Left forelimb (tissue), 1 donor: ENCODE measurements around the gene RND2.
"Not testable (repeated sequence)": the region's sequence is repeated elsewhere in the genome, so short reads cannot be mapped to it uniquely, and the experiment has no call there.

Source experiments
- DNase-seq: peaks from one replicate; pipeline ENCODE4 v3.0.0-alpha.2; 2018; ENCODE audit warnings: low spot score

RND2 gene

GRCh38 chr17:43027091-43028032 is 2.3 kb downstream of the RND2 start:
- DNase-seq = no peak

- no peak for DNase-seq
Observed at GRCh38 chr17:43028221-43028861, 3.3 kb downstream of the RND2 start.

GRCh38 chr17:43030137-43030767 is 5.2 kb downstream of the RND2 start:
- DNase-seq = no peak

- DNase-seq = no peak
Observed at GRCh38 chr17:43031666-43032065, 6.6 kb downstream of the RND2 start.

- no peak for DNase-seq
Observed at GRCh38 chr17:43033948-43034881, 9.2 kb downstream of the RND2 start.

GRCh38 chr17:43034894-43035293 is 9.9 kb downstream of the RND2 start:
- no peak for DNase-seq

GRCh38 chr17:43039646-43040045 is 14.6 kb downstream of the RND2 start:
- DNase-seq = no peak

- DNase-seq = no peak
Observed at GRCh38 chr17:43040655-43041054, 15.6 kb downstream of the RND2 start.

- DNase-seq = no peak
Observed at GRCh38 chr17:43042025-43042628, 17.1 kb downstream of the RND2 start.

GRCh38 chr17:43043307-43043706 is 18.3 kb downstream of the RND2 start:
- no peak for DNase-seq

GRCh38 chr17:43044024-43044423 is 19.0 kb downstream of the RND2 start:
- DNase-seq = no peak

GRCh38 chr17:43051969-43052368 is 26.9 kb downstream of the RND2 start:
- DNase-seq = no peak

GRCh38 chr17:43053008-43053407 is 28.0 kb downstream of the RND2 start:
- not testable (repeated sequence) for DNase-seq

GRCh38 chr17:43056051-43056450 is 31.0 kb downstream of the RND2 start:
- no peak for DNase-seq

GRCh38 chr17:43062984-43063638 is 38.1 kb downstream of the RND2 start:
- no peak for DNase-seq

- no peak for DNase-seq
Observed at GRCh38 chr17:43068570-43069367, 43.7 kb downstream of the RND2 start.

- DNase-seq = no peak
Observed at GRCh38 chr17:43069368-43069898, 44.4 kb downstream of the RND2 start.

GRCh38 chr17:43070257-43070656 is 45.2 kb downstream of the RND2 start:
- no peak for DNase-seq

GRCh38 chr17:43070872-43071271 is 45.8 kb downstream of the RND2 start:
- no peak for DNase-seq

GRCh38 chr17:43074869-43075268 is 49.8 kb downstream of the RND2 start:
- no peak for DNase-seq
